SK-N-SH treated with all-trans-retinoic acid at 6 μM for 48 hours (cell line): ENCODE measurements around the gene RPL32.
"Not testable (repeated sequence)": the region's sequence is repeated elsewhere in the genome, so short reads cannot be mapped to it uniquely, and the experiment has no call there.

Experiments
- ARNTL ChIP-seq: fragments of 450-650 bp; formaldehyde crosslinking; IDR thresholded peaks from 2 replicates; pipeline ENCODE4 v1.5.0; 2020; ENCODE audit warnings: low read depth, mild to moderate bottlenecking, moderate library complexity, borderline replicate concordance
- BACH2 ChIP-seq: fragments of 250-450 bp; sonication (Bioruptor Pico); IDR thresholded peaks from 2 replicates; pipeline ENCODE4 v1.9.0; 2021; ENCODE audit warnings: mild to moderate bottlenecking, borderline replicate concordance
- CSRNP3 ChIP-seq: fragments of 250-450 bp; sonication (Bioruptor Pico); IDR thresholded peaks from 2 replicates; pipeline ENCODE4 v1.5.1; 2021; ENCODE audit warnings: mild to moderate bottlenecking, moderate library complexity
- ESRRG ChIP-seq: fragments of 250-450 bp; sonication (Bioruptor Pico); IDR thresholded peaks from 2 replicates; pipeline ENCODE4 v1.6.1; 2021; ENCODE audit warnings: mild to moderate bottlenecking
- RARB ChIP-seq: fragments of 250-450 bp; sonication (Bioruptor Pico); IDR thresholded peaks from 2 replicates; pipeline ENCODE4 v1.8.0; 2021; ENCODE audit warnings: mild to moderate bottlenecking, moderate library complexity
- SNAI2 ChIP-seq: fragments of 250-450 bp; sonication (Bioruptor Pico); IDR thresholded peaks from 2 replicates; pipeline ENCODE4 v1.5.0; 2020; ENCODE audit warnings: mild to moderate bottlenecking, moderate library complexity
- TCF4 ChIP-seq: fragments of 250-450 bp; sonication (Bioruptor Pico); IDR thresholded peaks from 2 replicates; pipeline ENCODE4 v1.8.0; 2021; ENCODE audit warnings: mild to moderate bottlenecking, moderate library complexity, borderline replicate concordance
- ZFP30 ChIP-seq: fragments of 450-650 bp; formaldehyde crosslinking; IDR thresholded peaks from 2 replicates; pipeline ENCODE4 v1.5.0; 2022; ENCODE audit warnings: mild to moderate bottlenecking, moderate library complexity
- ZNF565 ChIP-seq: fragments of 450-650 bp; formaldehyde crosslinking; conservative IDR thresholded peaks from 2 replicates; pipeline ENCODE4 v1.5.0; 2020; ENCODE audit warnings: low read depth, mild to moderate bottlenecking, moderate library complexity
- ZNF8 ChIP-seq: fragments of 450-650 bp; formaldehyde crosslinking; IDR thresholded peaks from 2 replicates; pipeline ENCODE4 v1.5.0; 2020; ENCODE audit warnings: mild to moderate bottlenecking, moderate library complexity

DNA sequence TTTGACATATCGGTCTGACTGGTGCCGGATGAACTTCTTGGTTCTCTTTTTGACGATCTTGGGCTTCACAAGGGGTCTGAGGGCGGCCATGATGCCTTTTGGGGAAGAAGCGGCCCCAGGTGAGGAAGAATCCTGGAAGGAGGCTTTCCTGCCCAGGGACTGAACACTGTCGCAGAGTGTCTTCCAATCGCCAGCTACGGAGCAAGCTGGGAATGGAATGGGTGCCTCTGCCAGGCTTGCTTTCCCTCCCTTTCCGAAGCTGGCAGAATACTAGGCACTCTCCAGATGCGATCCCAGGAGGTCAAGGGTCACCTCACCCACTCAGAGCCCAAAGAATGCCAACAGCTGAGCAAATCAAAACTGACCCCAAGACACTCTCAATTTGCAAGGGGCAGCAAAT is 1.2 kb downstream of the RPL32 start:
- TF ChIP-seq ARNTL, TCF4, BACH2, SNAI2, RARB, CSRNP3, ZFP30, ZNF565, ZNF8, ESRRG (CRISPR knock-in tag): not testable (repeated sequence)
